T-helper 1 cell (primary cell): ENCODE measurements around the gene OR2V1.
"Not testable (repeated sequence)": the region's sequence is repeated elsewhere in the genome, so short reads cannot be mapped to it uniquely, and the experiment has no call there.

ENCODE experiments used
- DNase-seq, 5 donors: peaks; one replicate each; pipeline ENCODE4 v3.0.0-alpha.2; 2012 to 2020

The OR2V1 gene

GRCh38 chr5:181127907-181128626, 2.9 kb downstream of the OR2V1 start:
- no peak for DNase-seq

DNA sequence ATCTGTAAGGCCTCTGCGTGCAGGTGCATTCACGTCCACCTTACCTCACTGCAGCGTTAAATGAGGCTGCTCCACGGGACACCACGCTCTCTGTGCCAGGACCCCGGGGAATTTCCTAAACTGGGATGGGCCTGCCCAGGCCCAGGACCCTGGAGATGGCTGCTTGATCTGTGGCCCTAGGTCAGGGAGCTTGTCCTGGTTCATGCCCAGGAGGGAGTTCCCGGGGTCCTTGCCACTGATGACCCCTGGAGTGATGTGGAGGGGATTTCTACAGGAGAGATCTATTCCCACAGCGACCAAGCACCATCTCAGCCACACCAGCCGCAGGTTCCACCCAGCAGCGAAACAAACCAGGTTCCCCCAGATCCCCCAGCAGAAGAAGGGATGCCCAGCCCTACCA, 3.5 kb downstream of the OR2V1 start:
- DNase-seq: no peak

GRCh38 chr5:181126841-181127240, 4.1 kb downstream of the OR2V1 start:
- DNase-seq: no peak

- DNase-seq: no peak
Measured at GRCh38 chr5:181124526-181124925, 6.4 kb downstream of the OR2V1 start.

DNA sequence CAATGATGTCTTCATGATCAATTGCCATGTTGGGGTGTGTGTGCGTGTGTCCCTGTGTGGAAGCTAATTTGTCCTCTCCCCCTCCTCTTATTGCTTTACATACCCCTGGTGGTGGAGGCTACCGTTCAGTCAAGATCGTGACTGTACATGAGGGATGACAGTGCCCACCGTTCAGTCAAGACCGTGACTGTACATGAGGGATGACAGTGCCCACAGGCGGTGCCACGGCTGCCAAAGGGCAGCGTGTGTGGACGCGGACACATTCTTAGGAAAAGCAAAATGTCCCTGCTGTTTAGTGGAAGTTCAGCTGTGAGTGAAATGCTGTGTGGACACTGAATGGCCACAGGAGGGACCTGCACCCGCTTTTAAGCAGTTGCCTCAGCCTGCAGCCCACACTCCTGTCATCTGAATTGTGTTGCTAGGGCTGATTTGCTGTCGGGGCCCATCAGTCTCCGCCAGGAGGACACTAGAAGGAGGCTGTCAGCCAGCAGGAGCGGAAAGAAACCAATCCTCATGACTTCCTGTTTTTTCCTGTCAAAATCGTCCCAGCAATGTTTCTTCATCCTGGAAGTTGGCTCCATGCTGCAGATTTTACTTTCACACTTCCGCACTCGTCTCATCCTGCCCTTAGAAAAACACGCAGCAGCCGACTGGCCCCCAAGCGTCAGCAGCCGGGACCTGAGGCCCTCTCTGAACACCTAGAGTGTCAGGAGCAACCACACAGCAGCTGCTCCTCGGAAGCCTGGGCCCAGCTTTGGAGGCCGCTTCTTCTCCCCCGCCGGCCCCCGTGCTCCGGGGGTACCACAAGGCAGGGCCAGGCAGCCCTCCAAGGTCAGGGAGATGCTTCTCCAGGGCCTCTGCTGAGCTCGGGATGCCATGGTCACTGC, 9.1 kb downstream of the OR2V1 start:
- DNase-seq: no peak

DNA sequence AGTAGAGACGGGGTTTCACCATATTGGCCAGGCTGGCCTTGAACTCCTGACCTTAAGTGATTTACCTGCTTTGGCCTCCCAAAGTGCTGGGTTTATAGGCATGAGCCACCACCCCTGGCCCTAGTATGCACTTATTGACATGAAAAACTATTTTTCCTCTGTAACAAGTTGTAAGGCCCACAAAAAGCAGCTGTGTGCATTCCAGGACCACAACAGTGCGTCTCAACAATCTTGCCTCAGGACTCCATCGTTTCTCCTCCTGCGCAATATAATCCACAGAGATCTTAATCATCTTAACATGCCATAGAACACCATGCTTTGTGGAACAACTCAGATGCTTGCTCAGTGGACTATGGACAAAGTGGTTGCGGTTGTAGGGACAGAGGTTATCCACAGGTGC, 10.2 kb downstream of the OR2V1 start:
- DNase-seq: no peak

- DNase-seq: no peak
Measured at GRCh38 chr5:181120306-181120705, 10.7 kb downstream of the OR2V1 start.

- no peak for DNase-seq
Measured at GRCh38 chr5:181119105-181119504, 11.9 kb downstream of the OR2V1 start.

GRCh38 chr5:181118369-181118768, 12.6 kb downstream of the OR2V1 start:
- DNase-seq: no peak

GRCh38 chr5:181114844-181115778, 15.9 kb downstream of the OR2V1 start:
- no peak for DNase-seq

GRCh38 chr5:181114284-181114843, 16.6 kb downstream of the OR2V1 start:
- no peak for DNase-seq

DNA sequence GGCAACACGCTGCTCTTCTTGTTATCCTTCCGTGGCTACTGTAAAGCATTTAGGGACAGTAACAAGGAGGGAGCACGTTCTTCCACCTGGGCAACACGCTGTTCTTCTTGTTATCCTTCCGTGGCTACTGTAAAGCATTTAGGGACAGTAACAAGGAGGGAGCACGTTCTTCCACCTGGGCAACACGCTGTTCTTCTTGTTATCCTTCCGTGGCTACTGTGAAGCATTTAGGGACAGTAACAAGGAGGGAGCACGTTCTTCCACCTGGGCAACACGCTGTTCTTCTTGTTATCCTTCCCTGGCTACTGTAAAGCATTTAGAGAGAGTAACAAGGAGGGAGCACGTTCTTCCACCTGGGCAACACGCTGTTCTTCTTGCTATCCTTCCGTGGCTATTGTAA, 17.4 kb downstream of the OR2V1 start:
- DNase-seq: not testable (repeated sequence)

GRCh38 chr5:181112476-181112875, 18.5 kb downstream of the OR2V1 start:
- DNase-seq: no peak

GRCh38 chr5:181111010-181111409, 20.0 kb downstream of the OR2V1 start:
- no peak for DNase-seq

DNA sequence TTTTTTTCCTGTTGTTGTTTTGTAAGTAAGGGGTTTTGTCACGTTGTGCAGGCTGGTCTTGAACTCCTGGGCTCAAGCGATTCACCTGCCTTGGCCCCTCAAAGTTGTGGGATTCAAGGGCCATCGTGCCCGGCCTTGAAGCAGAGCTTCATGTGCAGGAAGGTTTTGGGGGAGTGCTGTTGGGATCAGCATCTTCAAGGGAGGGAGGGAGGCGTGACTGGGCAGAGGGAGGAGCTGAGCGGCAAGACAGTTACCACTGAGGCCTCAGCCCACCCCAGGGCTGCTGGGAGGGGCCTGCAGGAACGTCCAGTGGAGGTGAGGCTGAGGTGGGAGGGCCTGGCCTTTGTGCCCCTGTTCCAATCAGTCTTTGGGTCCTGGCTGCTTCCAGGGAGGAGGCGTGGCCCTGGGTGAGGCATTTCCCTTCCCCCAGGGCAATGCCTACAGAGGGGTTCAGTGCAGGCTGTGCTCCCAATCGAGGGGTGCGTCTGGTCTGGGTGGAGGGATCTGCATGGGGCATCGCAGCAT, 21.4 kb downstream of the OR2V1 start:
- no peak for DNase-seq

DNA sequence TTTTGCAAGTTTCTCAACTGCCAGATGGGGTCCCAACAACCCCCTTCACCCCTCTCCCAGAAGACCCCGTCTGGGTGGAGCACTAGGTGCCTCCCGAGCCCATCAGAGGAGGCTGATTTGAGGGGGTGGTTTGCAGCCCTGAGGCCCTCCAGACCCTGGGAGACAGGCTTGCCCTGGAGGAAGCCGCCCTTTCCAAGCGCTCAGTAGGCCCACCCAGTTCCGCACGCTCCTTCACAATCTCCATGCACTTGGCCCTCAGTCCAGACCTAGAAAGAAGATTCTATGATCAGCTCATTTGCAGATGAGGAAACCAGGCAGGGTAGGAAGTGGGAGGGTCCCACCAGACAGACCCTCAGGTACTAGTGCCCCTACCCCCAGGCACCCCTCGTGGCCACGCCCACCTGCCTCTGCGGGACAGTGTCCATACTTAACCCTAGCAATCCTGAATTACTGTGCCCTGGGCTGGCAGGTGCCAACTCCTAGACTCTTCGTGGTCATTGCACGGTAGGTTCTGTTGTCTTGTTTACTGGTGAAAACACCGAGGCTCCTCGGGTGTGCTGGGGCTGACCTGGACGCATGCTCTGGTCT, 22.3 kb downstream of the OR2V1 start:
- no peak for DNase-seq

- no peak for DNase-seq
Measured at GRCh38 chr5:181107699-181108098, 23.3 kb downstream of the OR2V1 start.

- DNase-seq: no peak
Measured at GRCh38 chr5:181105391-181106025, 25.5 kb downstream of the OR2V1 start.

- not testable (repeated sequence) for DNase-seq
Measured at GRCh38 chr5:181104606-181105390, 26.2 kb downstream of the OR2V1 start.

DNA sequence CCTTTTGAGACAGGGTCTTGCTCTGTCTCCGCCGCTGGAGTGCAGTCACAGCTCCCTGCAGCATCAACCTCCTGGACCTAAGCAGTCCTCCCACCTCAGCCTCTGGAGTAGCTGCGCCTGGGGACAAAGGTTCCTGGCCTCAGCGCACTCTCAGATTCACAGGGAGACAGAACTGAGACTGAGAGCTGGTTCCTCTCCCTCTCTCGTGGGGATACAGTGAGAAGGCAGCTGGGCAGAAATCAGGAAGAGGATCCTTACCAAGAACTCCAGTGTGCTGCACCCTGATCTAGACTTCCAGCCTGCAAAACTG, 26.8 kb downstream of the OR2V1 start:
- DNase-seq: not testable (repeated sequence)
